Heart right ventricle (tissue), 16 donors: ENCODE measurements around the gene ATRNL1. TPM values are rescaled to one million over a fixed set of nuclear protein-coding genes. Genes with fewer than 3 reads are reported as not detected.
A peak's percentile ranks its signal among the peaks of the same experiment; 100 is the strongest.

Source experiments
- ATAC-seq, 8 donors: fragments of 200-7000 bp; cut with Tn5 transposase; one replicate each; pipeline ENCODE4 v1.9.1; 2020; ENCODE audit warnings: mild to moderate bottlenecking in 8 of 8, moderate library complexity in 8 of 8, moderate number of reproducible peaks in 1 of 8
- DNase-seq, 2 donors: peaks; one replicate each; pipeline ENCODE4 v3.0.0-alpha.2; 2020
- H3K27ac ChIP-seq, 10 donors: fragments of 200-600 bp; sonication (generic) in 2 of 10; one replicate each; pipeline versions ENCODE4 v1.5.0 to v1.8.0; 2020 to 2022; ENCODE audit warnings: mild to moderate bottlenecking in 3 of 10
- H3K27me3 ChIP-seq, 7 donors: fragments of 200-600 bp; one replicate each; pipeline ENCODE4 v1.8.0; 2021 to 2022; ENCODE audit warnings: mild to moderate bottlenecking in 2 of 7
- H3K36me3 ChIP-seq, 9 donors: fragments of 200-600 bp; sonication (generic) in 1 of 9; one replicate each; pipeline versions ENCODE4 v1.5.0 to v1.8.0; 2020 to 2022; ENCODE audit warnings: mild to moderate bottlenecking in 2 of 9
- H3K4me1 ChIP-seq, 9 donors: fragments of 200-600 bp; sonication (generic) in 1 of 9; one replicate each; pipeline versions ENCODE4 v1.5.0 to v1.8.0; 2020 to 2022; ENCODE audit warnings: mild to moderate bottlenecking in 4 of 9
- H3K4me3 ChIP-seq, 10 donors: fragments of 200-600 bp; sonication (generic) in 2 of 10; one replicate each; pipeline versions ENCODE4 v1.5.0 to v1.8.0; 2020 to 2022; ENCODE audit warnings: mild to moderate bottlenecking in 7 of 10, moderate library complexity in 2 of 10
- H3K9me3 ChIP-seq, 11 donors: fragments of 200-600 bp in 10 of 11; sonication (generic) in 2 of 11; one replicate each; pipeline versions ENCODE4 v1.5.0 to v1.8.0; 2013 to 2022; ENCODE audit warnings: mild to moderate bottlenecking in 2 of 11, control low read depth in 1 of 11, moderate library complexity in 1 of 11
- WGBS, 2 donors: extraction: QIAGEN DNeasy Blood & Tissue Kit; methylation state at CpG; one replicate each; pipeline ENCODE4 v1.1.7; 2013; ENCODE audit warnings: inconsistent platforms in 1 of 2; 5-methylcytosine and 5-hydroxymethylcytosine counted together
- intact Hi-C, 10 donors: fragments of 100-400 bp; cut with DNase I; formaldehyde crosslinking; loops; one replicate each; pipeline versions ENCODE4 v1.11.1 to v1.14.2; 2022
- long read RNA-seq, 3 donors: library from polyadenylated mRNA; unstranded; transcript quantifications; one replicate each; pipeline ENCODE4 v2.0.0, GENCODE V29; 2020 to 2021
- polyA plus RNA-seq, 2 donors: library from polyadenylated mRNA; stranded (reverse); fragments of 200-250 nt; gene quantifications; one replicate each; pipeline ENCODE4 v1.2.3, GENCODE V29; 2013
- total RNA-seq, 10 donors: library from RNA; stranded (reverse); fragmentation: NEBNext Ultra II Directional in 3 of 10; extraction: Animal tissue kit (Norgen Biotek cat#: 25700) in 3 of 10; gene quantifications; one replicate each; pipeline versions ENCODE4 v1.2.1 to v1.2.4, GENCODE V29; 2021 to 2023
- TF ChIP-seq, protein P1 (sequence below), 9 donors: fragments of 200-600 bp; sonication (generic) in 2 of 9; IDR thresholded peaks; one replicate each; pipeline versions ENCODE4 v1.5.0 to v1.8.0; 2021 to 2022; ENCODE audit warnings: antibody characterized with exemption in 9 of 9, mild to moderate bottlenecking in 5 of 9, moderate library complexity in 1 of 9
- donor health status: Arrhythmogenic right ventricular cardiomyopathy.
- donor health status: ischemic (EF 13 %, LVEDD 7.1; RV severe dilation, severe dysfunction).
- donor health status: healthy with polysubstance abuse.
- donor health status: DM: no; HTN: yes; CAD: no.
- donor health status: DM: no; HTN: no; CAD: no.
- donor health status: ischemic (EF 25% LVEDD 6.9; RV normal size, moderate dysfunction).
- donor health status: ischemic (EF 25% LVEDD 5.7; RV mildly dilated, moderate dysfunction).
- donor health status: healthy.
- donor health status: DM: yes; HTN: yes; CAD: no.
- donor health status: Ischemic cardiomyopathy.
- donor health status: ischemic (EF 35%, LVEDD 5.7; RV mildly dilated, moderate dysfunction).
- donor health status: nonischemic (EF 11% LVEDD 7.7; RV severe dilation, severe dysfunction).
- donor health status: DM: yes; HTN: yes; CAD: no.
- donor health status: PGD.
- donor health status: ischemic (EF 29% LVEDD 5.4; RV normal size, mild dysfunction).
- donor health status: nonischemic (EF 23%, LVEDD 6.1; RV moderate dilation, normal function).

Gene ATRNL1, protein sequence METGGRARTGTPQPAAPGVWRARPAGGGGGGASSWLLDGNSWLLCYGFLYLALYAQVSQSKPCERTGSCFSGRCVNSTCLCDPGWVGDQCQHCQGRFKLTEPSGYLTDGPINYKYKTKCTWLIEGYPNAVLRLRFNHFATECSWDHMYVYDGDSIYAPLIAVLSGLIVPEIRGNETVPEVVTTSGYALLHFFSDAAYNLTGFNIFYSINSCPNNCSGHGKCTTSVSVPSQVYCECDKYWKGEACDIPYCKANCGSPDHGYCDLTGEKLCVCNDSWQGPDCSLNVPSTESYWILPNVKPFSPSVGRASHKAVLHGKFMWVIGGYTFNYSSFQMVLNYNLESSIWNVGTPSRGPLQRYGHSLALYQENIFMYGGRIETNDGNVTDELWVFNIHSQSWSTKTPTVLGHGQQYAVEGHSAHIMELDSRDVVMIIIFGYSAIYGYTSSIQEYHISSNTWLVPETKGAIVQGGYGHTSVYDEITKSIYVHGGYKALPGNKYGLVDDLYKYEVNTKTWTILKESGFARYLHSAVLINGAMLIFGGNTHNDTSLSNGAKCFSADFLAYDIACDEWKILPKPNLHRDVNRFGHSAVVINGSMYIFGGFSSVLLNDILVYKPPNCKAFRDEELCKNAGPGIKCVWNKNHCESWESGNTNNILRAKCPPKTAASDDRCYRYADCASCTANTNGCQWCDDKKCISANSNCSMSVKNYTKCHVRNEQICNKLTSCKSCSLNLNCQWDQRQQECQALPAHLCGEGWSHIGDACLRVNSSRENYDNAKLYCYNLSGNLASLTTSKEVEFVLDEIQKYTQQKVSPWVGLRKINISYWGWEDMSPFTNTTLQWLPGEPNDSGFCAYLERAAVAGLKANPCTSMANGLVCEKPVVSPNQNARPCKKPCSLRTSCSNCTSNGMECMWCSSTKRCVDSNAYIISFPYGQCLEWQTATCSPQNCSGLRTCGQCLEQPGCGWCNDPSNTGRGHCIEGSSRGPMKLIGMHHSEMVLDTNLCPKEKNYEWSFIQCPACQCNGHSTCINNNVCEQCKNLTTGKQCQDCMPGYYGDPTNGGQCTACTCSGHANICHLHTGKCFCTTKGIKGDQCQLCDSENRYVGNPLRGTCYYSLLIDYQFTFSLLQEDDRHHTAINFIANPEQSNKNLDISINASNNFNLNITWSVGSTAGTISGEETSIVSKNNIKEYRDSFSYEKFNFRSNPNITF (N-terminal part only)
- 10 to 100 TPM in 3 of 10 donors, 1 to 10 TPM in 4, under 1 TPM in 2, not detected in 1; 0.27 to 22.4 (median 8.2) TPM for total RNA-seq
- under 1 TPM; 0.06 to 0.07 TPM for polyA plus RNA-seq
- long read RNA-seq, donor 1, result 0 reads
- long read RNA-seq, donor 2, partial matches to known transcripts, result 0 of 1 reads
- long read RNA-seq, donor 2, other reads (novel, unspliced or antisense), result 1 of 1 reads
- long read RNA-seq, donor 3, result 0 reads

DNA sequence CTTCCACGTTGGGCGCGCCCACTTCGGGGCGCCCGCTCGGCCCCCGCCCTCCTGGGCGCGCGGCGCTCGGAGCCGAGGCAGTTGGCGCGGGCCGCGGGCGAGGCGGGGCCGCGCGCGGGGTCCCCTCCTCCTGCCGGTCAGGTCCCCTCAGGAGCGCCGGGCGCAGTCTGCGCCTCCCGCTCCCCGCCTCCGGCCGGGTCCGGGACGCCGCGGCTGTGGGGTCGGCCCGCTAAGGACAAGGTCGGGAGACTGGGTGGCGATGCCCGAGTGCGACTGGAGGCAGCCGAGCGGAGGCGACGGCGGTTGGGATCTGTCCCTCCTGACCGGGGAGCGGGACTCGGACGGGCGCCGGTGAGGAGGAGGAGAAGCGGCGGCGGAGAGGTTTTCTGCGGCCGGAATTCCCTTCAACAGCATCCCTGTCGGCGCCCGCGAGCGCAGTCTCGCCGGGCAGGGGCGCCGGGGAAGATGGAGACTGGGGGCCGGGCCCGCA lies at the start of gene ATRNL1:
Gene ATRNL1, plus strand, starts transcription at position 80 of the 490 bp plus-strand sequence. Its CDS starts 386 bp downstream, at position 466.
- Histone ChIP-seq H3K27me3 (peaks cover 0 to 85% (median 31%) of the 10 kb centered on the region in 7 donors), H3K9me3 (peaks cover 0 to 1% (median 0%) of the 10 kb centered on the region in 11 donors), H3K4me1 (peaks cover 0 to 16% (median 10%) of the 10 kb centered on the region in 9 donors), H3K36me3 (no peaks in the 10 kb centered on the region), H3K27ac (peak within 1 kb of the TSS in 4 of 10 donors; percentile 16 to 55 (median 32)), H3K4me3 (peak within 1 kb of the TSS; percentile 38 to 75 (median 64))
- ATAC-seq (peak; percentile 74 to 94 (median 85)), DNase-seq (peak; percentile 13 to 21)
- TF ChIP-seq, protein P1, sequence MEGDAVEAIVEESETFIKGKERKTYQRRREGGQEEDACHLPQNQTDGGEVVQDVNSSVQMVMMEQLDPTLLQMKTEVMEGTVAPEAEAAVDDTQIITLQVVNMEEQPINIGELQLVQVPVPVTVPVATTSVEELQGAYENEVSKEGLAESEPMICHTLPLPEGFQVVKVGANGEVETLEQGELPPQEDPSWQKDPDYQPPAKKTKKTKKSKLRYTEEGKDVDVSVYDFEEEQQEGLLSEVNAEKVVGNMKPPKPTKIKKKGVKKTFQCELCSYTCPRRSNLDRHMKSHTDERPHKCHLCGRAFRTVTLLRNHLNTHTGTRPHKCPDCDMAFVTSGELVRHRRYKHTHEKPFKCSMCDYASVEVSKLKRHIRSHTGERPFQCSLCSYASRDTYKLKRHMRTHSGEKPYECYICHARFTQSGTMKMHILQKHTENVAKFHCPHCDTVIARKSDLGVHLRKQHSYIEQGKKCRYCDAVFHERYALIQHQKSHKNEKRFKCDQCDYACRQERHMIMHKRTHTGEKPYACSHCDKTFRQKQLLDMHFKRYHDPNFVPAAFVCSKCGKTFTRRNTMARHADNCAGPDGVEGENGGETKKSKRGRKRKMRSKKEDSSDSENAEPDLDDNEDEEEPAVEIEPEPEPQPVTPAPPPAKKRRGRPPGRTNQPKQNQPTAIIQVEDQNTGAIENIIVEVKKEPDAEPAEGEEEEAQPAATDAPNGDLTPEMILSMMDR (IDR thresholded peaks at IDR 0.05), result no peak
- intact Hi-C loops, result no loop called here
- WGBS, 2 donors, result 1% methylated on average over 34 to 70 of the region's 70 CpGs

DNA sequence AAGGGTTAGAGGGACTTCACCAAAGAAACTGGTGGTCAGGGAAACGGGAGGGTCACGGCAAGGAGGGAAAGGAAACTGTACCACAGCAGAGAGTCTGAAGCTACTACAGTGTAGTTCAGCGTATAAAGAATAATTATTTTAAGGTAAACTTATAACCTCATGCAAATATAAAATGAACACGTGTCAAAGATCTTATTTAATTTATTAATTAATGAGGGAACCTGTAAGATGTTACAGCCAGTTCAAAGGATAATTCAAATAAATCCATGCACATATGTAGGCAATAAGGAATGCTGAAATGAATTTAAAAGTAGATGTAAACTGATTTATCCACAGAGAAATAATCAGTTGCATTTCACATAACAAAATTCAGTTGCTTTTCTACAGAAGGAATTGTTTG lies 49.4 kb upstream of the ATRNL1 start:
- TF ChIP-seq, protein P1 (IDR thresholded peaks at IDR 0.05), result no peak
- H3K36me3 ChIP-seq, result no peaks in the 10 kb centered on the region
- intact Hi-C loops, result no loop called here
- 74 to 81% methylated on average over 4 of the region's 4 CpGs for WGBS, 2 donors
- DNase-seq (no peak), ATAC-seq (no peak)
- no peak overlapping the region for H3K27ac ChIP-seq
- no peak overlapping the region for H3K4me3 ChIP-seq
- H3K4me1 ChIP-seq, result no peaks in the 10 kb centered on the region
- no peaks in the 10 kb centered on the region for H3K27me3 ChIP-seq
- H3K9me3 ChIP-seq, result no peaks in the 10 kb centered on the region

DNA sequence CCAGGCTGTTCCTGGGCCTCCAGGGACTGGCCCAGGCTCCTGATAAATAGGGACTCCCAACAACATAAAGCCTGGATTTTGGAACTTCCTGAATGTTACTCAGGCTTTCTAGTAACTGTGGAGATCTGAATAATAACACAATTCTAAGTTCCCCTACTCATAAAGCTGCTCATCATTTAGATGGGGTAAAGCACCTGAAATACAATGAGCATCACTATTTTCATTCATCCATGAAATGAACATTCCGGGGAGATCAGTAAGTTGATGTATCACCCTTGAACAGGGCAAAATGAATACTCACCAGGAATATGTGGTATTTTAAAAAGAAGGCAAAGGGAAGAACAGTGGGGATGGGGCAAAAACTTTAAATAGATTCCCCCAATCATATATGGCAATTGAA lies 48.3 kb upstream of the ATRNL1 start:
- TF ChIP-seq, protein P1 (IDR thresholded peaks at IDR 0.05), result no peak
- H3K9me3 ChIP-seq, result no peaks in the 10 kb centered on the region
- no peak overlapping the region for H3K27ac ChIP-seq
- no peaks in the 10 kb centered on the region for H3K36me3 ChIP-seq
- WGBS, 2 donors, result 97 to 98% methylated on average over 1 of the region's 1 CpG
- no peak for DNase-seq
- H3K4me1 ChIP-seq, result no peaks in the 10 kb centered on the region
- no peaks in the 10 kb centered on the region for H3K27me3 ChIP-seq
- H3K4me3 ChIP-seq, result no peak overlapping the region
- intact Hi-C loops, result no loop called here
- ATAC-seq, result no peak
